Activated CD4-positive, alpha-beta T cell treated with anti-CD3 and anti-CD28 coated beads for 24 hours (primary cell): Measurements from ENCODE around the gene TENM3.

ENCODE experiments used
- DNase-seq, 2 donors: peaks; one replicate each; pipeline ENCODE4 v3.0.0-alpha.2; 2020; ENCODE audit warnings: low read depth in 2 of 2

TENM3 gene

GRCh38 chr4:182513587-182514291 is 270.5 kb downstream of the TENM3 start:
- no peak for DNase-seq

- no peak for DNase-seq
Measured at GRCh38 chr4:182518421-182518820, 275.2 kb downstream of the TENM3 start.

- DNase-seq, result no peak
Measured at GRCh38 chr4:182519528-182519927, 276.3 kb downstream of the TENM3 start.

- no peak for DNase-seq
Measured at GRCh38 chr4:182521011-182521410, 277.8 kb downstream of the TENM3 start.

- no peak for DNase-seq
Measured at GRCh38 chr4:182528819-182529218, 285.6 kb downstream of the TENM3 start.

- no peak for DNase-seq
Measured at GRCh38 chr4:182530451-182530850, 287.2 kb downstream of the TENM3 start.

- DNase-seq, result no peak
Measured at GRCh38 chr4:182531555-182532162, 288.5 kb downstream of the TENM3 start.

- no peak for DNase-seq
Measured at GRCh38 chr4:182532441-182532840, 289.2 kb downstream of the TENM3 start.

- no peak for DNase-seq
Measured at GRCh38 chr4:182533964-182534363, 290.8 kb downstream of the TENM3 start.

GRCh38 chr4:182536221-182536811 is 293.1 kb downstream of the TENM3 start:
- DNase-seq, result no peak

GRCh38 chr4:182537031-182537795 is 294.0 kb downstream of the TENM3 start:
- DNase-seq, result no peak

- no peak for DNase-seq
Measured at GRCh38 chr4:182538031-182538430, 294.8 kb downstream of the TENM3 start.

GRCh38 chr4:182540496-182540895 is 297.3 kb downstream of the TENM3 start:
- DNase-seq, result no peak

- DNase-seq, result no peak
Measured at GRCh38 chr4:182547435-182547834, 304.2 kb downstream of the TENM3 start.

GRCh38 chr4:182548156-182548555 is 305.0 kb downstream of the TENM3 start:
- DNase-seq, result no peak

- no peak for DNase-seq
Measured at GRCh38 chr4:182549356-182549755, 306.2 kb downstream of the TENM3 start.

- DNase-seq, result no peak
Measured at GRCh38 chr4:182552948-182553347, 309.7 kb downstream of the TENM3 start.

GRCh38 chr4:182553653-182554052 is 310.5 kb downstream of the TENM3 start:
- DNase-seq, result no peak

GRCh38 chr4:182554736-182555135 is 311.5 kb downstream of the TENM3 start:
- no peak for DNase-seq

- no peak for DNase-seq
Measured at GRCh38 chr4:182555997-182556418, 312.8 kb downstream of the TENM3 start.

GRCh38 chr4:182556580-182556979 is 313.4 kb downstream of the TENM3 start:
- DNase-seq, result no peak

GRCh38 chr4:182560358-182560757 is 317.2 kb downstream of the TENM3 start:
- DNase-seq, result no peak
